Medulla oblongata (tissue), 1 donor: ENCODE data around the gene TNRC6B.
A peak's percentile ranks its signal among the peaks of the same experiment; 100 is the strongest.
"Not testable (repeated sequence)": the region's sequence is repeated elsewhere in the genome, so short reads cannot be mapped to it uniquely, and the experiment has no call there.

ENCODE experiments used
- DNase-seq: peaks from one replicate; pipeline ENCODE4 v3.0.0-alpha.2; 2015; ENCODE audit errors: extremely low spot score

Gene TNRC6B

GRCh38 chr22:40181323-40181722 is 3.6 kb downstream of the TNRC6B start:
- DNase-seq, result no peak

GRCh38 chr22:40182231-40182835 is 4.6 kb downstream of the TNRC6B start:
- DNase-seq, result no peak

- DNase-seq, result no peak
Measured at GRCh38 chr22:40183029-40183581, 5.4 kb downstream of the TNRC6B start.

- DNase-seq, result not testable (repeated sequence)
Measured at GRCh38 chr22:40183603-40184002, 5.9 kb downstream of the TNRC6B start.

- no peak for DNase-seq
Measured at GRCh38 chr22:40187389-40187788, 9.7 kb downstream of the TNRC6B start.

GRCh38 chr22:40189997-40190396 is 12.3 kb downstream of the TNRC6B start:
- DNase-seq, result no peak

- DNase-seq, result no peak
Measured at GRCh38 chr22:40190501-40190900, 12.8 kb downstream of the TNRC6B start.

GRCh38 chr22:40193429-40194421 is 16.0 kb downstream of the TNRC6B start:
- peak; percentile 34 for DNase-seq

- DNase-seq, result no peak
Measured at GRCh38 chr22:40194656-40195055, 16.9 kb downstream of the TNRC6B start.

- DNase-seq, result no peak
Measured at GRCh38 chr22:40196628-40197360, 19.1 kb downstream of the TNRC6B start.

GRCh38 chr22:40197421-40197820 is 19.7 kb downstream of the TNRC6B start:
- DNase-seq, result not testable (repeated sequence)

GRCh38 chr22:40198733-40199132 is 21.0 kb downstream of the TNRC6B start:
- no peak for DNase-seq

GRCh38 chr22:40199223-40199622 is 21.5 kb downstream of the TNRC6B start:
- DNase-seq, result no peak

GRCh38 chr22:40199852-40200251 is 22.1 kb downstream of the TNRC6B start:
- DNase-seq, result no peak

- no peak for DNase-seq
Measured at GRCh38 chr22:40200795-40201530, 23.2 kb downstream of the TNRC6B start.

GRCh38 chr22:40202225-40202944 is 24.7 kb downstream of the TNRC6B start:
- DNase-seq, result no peak

GRCh38 chr22:40203572-40203971 is 25.8 kb downstream of the TNRC6B start:
- no peak for DNase-seq

GRCh38 chr22:40204321-40205116 is 26.8 kb downstream of the TNRC6B start:
- DNase-seq, result no peak

- no peak for DNase-seq
Measured at GRCh38 chr22:40206561-40206960, 28.8 kb downstream of the TNRC6B start.

- peak; percentile 45 for DNase-seq
Measured at GRCh38 chr22:40210818-40211217, 33.1 kb downstream of the TNRC6B start.
